ENCODE results near the gene PI16.
"Not testable (repeated sequence)": the region's sequence is repeated elsewhere in the genome, so short reads cannot be mapped to it uniquely, and the experiment has no call there.

GRCh38 chr6:36942329-36942728 lies 12.2 kb upstream of the PI16 start:
- TF ChIP-seq REST (IDR thresholded peaks at IDR 0.05); MAX (IDR thresholded peaks at IDR 0.05); CTCF (IDR thresholded peaks at IDR 0.05; ENCODE audit: low read depth, low read length, missing input control); ATF3 (IDR thresholded peaks at IDR 0.05): not testable (repeated sequence)
